Epithelial cell of esophagus (primary cell): ENCODE results near the gene MYO7B.

Experiments used
- DNase-seq: peaks from one replicate; pipeline ENCODE4 v3.0.0; 2010; ENCODE audit warnings: low read depth
- H3K4me3 ChIP-seq: 2 replicates; pipeline ENCODE4 v1.5.1; 2011; ENCODE audit warnings: mild to moderate bottlenecking, low read length, control low read depth
- CTCF ChIP-seq: IDR thresholded peaks from 2 replicates; pipeline ENCODE4 v1.5.1; 2011; ENCODE audit warnings: low read depth, mild to moderate bottlenecking, low read length, control low read depth, inconsistent platforms; ENCODE audit not compliant: insufficient read depth; ENCODE audit errors: missing control alignments

MYO7B gene

GRCh38 chr2:127681288-127681804 lies 145.9 kb downstream of the MYO7B start:
- no peak for DNase-seq
- TF ChIP-seq CTCF, result no peak
- H3K4me3 ChIP-seq, result no peak overlapping the region

- no peak for DNase-seq
- TF ChIP-seq CTCF, result no peak
- no peak overlapping the region for H3K4me3 ChIP-seq
Measured at GRCh38 chr2:127681976-127682857, 146.7 kb downstream of the MYO7B start.

GRCh38 chr2:127683056-127683455 lies 147.6 kb downstream of the MYO7B start:
- TF ChIP-seq CTCF, result no peak
- DNase-seq, result no peak
- no peak overlapping the region for H3K4me3 ChIP-seq

- H3K4me3 ChIP-seq, result no peak overlapping the region
- TF ChIP-seq CTCF, result no peak
- no peak for DNase-seq
Measured at GRCh38 chr2:127683757-127684156, 148.3 kb downstream of the MYO7B start.

- DNase-seq, result no peak
- H3K4me3 ChIP-seq, result no peak overlapping the region
- no peak for TF ChIP-seq CTCF
Measured at GRCh38 chr2:127685410-127686080, 150.1 kb downstream of the MYO7B start.
